Measurements from ENCODE around the gene RBM44. TPM values are rescaled to one million over a fixed set of nuclear protein-coding genes. Genes with fewer than 3 reads are reported as not detected.

Gene RBM44
- total and polyA plus RNA-seq, 8 donors = 0.41 to 1.6 (median 1.1) TPM

DNA sequence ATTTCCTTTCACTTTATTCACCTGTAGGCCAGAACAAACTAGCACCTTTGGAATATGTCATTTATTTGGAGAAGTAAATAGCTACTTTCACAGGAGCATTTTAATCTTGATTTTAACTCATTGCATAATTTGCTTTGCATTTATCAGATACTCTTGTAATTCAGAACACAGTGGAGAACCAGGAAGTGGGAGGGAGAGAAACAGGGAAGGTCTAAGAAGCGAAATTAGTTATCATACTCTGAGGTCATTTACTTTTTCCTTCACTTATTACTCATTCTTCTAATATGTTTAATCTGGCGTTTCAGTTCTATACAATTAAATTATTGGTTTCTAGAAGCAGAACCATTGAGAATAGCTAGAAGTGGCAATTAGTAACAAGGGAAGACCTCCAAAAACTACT lies 20.7 kb downstream of the RBM44 start:
- no peak overlapping the region for H3K27ac ChIP-seq
- no peaks in the 10 kb centered on the region for H3K9me3 ChIP-seq
- no peak overlapping the region for H3K4me3 ChIP-seq
- TF ChIP-seq, protein P1, sequence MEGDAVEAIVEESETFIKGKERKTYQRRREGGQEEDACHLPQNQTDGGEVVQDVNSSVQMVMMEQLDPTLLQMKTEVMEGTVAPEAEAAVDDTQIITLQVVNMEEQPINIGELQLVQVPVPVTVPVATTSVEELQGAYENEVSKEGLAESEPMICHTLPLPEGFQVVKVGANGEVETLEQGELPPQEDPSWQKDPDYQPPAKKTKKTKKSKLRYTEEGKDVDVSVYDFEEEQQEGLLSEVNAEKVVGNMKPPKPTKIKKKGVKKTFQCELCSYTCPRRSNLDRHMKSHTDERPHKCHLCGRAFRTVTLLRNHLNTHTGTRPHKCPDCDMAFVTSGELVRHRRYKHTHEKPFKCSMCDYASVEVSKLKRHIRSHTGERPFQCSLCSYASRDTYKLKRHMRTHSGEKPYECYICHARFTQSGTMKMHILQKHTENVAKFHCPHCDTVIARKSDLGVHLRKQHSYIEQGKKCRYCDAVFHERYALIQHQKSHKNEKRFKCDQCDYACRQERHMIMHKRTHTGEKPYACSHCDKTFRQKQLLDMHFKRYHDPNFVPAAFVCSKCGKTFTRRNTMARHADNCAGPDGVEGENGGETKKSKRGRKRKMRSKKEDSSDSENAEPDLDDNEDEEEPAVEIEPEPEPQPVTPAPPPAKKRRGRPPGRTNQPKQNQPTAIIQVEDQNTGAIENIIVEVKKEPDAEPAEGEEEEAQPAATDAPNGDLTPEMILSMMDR (IDR thresholded peaks at IDR 0.05) = no peak
- intact Hi-C loops (cut with DNase I) = no loop called here
- ATAC-seq (no peak), DNase-seq (no peak)
- no peaks in the 10 kb centered on the region for H3K4me1 ChIP-seq
- H3K36me3 ChIP-seq = no peaks in the 10 kb centered on the region
- H3K27me3 ChIP-seq = no peaks in the 10 kb centered on the region

DNA sequence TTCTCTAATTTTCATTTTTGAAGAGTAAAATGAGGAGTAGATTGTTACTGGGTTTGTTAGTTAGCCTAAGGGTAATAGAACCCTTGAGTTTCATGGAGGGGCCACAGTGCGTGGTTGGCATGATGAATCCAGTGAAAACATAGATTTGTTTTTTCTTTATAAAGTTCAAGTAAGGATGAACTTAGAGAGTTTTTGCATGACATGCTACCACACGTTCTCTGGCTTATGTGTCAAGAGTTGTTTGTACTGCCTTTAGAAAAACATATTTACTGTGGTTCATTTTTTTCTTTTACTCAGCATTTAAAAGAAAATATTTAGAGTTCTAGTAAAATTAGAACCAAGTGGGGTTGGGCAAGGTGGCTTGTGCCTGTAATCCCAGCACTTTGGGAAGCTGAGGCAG lies 21.8 kb downstream of the RBM44 start:
- no peaks in the 10 kb centered on the region for H3K27me3 ChIP-seq
- TF ChIP-seq, protein P1 (IDR thresholded peaks at IDR 0.05) = no peak
- ATAC-seq (no peak), DNase-seq (no peak)
- no peaks in the 10 kb centered on the region for H3K9me3 ChIP-seq
- H3K4me1 ChIP-seq = no peaks in the 10 kb centered on the region
- H3K4me3 ChIP-seq = no peak overlapping the region
- no peak overlapping the region for H3K27ac ChIP-seq
- no peaks in the 10 kb centered on the region for H3K36me3 ChIP-seq
- intact Hi-C loops (cut with DNase I) = no loop called here

GRCh38 chr2:237823544-237823943 lies 25.0 kb downstream of the RBM44 start:
- Histone ChIP-seq H3K4me3 (no peak overlapping the region), H3K27ac (no peak overlapping the region), H3K9me3 (no peaks in the 10 kb centered on the region), H3K27me3 (no peaks in the 10 kb centered on the region), H3K4me1 (no peaks in the 10 kb centered on the region), H3K36me3 (no peaks in the 10 kb centered on the region)
- no peak for ATAC-seq
- intact Hi-C loops (cut with DNase I) = no loop called here
- TF ChIP-seq, protein P1 (IDR thresholded peaks at IDR 0.05) = no peak
- DNase-seq = no peak

DNA sequence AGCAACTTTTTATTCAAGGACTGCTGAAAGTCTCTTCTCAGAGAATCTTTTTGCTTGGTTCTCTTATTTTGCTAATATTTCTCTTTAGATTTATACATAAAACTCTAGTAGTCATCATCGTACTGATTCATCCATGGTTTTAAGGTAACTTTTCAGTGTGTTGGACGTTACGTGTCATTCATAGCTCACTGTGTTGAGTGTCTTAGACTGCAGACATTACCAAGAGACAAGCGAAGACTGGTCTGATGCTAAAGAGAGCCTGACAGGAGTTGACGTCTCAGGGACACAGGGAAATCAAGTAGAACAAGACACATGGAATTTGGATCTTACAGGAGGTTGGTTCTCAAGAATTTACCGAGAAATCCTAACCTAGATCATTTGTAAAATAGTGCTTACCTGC lies 25.5 kb downstream of the RBM44 start:
- H3K27me3 ChIP-seq = no peaks in the 10 kb centered on the region
- TF ChIP-seq, protein P1 (IDR thresholded peaks at IDR 0.05) = no peak
- H3K36me3 ChIP-seq = no peaks in the 10 kb centered on the region
- no peak for ATAC-seq
- no peaks in the 10 kb centered on the region for H3K4me1 ChIP-seq
- H3K27ac ChIP-seq = no peak overlapping the region
- no peak for DNase-seq
- intact Hi-C loops (cut with DNase I) = no loop called here
- no peak overlapping the region for H3K4me3 ChIP-seq
- no peaks in the 10 kb centered on the region for H3K9me3 ChIP-seq

DNA sequence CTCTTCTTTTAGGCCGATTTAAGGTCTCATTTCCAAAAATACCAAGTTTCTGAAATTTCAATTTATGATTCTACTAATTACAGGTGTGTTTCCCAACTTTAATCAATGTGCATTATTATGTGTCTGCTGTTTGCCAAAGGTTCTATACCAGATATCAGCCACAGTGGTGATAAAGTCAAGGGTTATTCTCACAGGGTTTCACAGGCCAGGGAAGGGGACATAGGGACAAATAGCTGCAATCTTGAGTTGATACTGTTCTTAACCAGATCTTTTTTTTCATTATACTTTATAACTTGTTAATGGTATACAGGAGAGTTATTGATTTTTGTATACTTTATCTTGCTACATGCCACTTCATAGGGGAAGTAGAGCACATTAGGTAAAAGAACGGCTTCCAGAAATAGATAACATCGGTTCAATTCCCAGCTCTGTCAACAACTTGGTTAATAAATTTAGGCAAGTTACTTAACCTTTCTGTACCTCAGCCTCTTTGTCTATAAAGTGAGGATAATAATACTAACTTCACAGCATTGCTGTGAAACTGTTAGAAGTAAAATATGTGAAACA lies 28.9 kb downstream of the RBM44 start:
- Histone ChIP-seq H3K27me3 (no peaks in the 10 kb centered on the region), H3K4me3 (no peak overlapping the region), H3K36me3 (no peaks in the 10 kb centered on the region), H3K9me3 (no peaks in the 10 kb centered on the region), H3K27ac (no peak overlapping the region), H3K4me1 (no peaks in the 10 kb centered on the region)
- ATAC-seq (no peak), DNase-seq (no peak)
- intact Hi-C loops (cut with DNase I) = no loop called here
- TF ChIP-seq, protein P1 (IDR thresholded peaks at IDR 0.05) = no peak
